ENCODE data around the gene WDFY3.
"Not testable (repeated sequence)": the region's sequence is repeated elsewhere in the genome, so short reads cannot be mapped to it uniquely, and the experiment has no call there.

Gene WDFY3

GRCh38 chr4:84699001-84699671 is 267.4 kb downstream of the WDFY3 start:
- FAIRE-seq = no peak

- no peak for FAIRE-seq
Measured at GRCh38 chr4:84697615-84698201, 268.8 kb downstream of the WDFY3 start.

GRCh38 chr4:84697159-84697558 is 269.3 kb downstream of the WDFY3 start:
- peak; percentile 48 for FAIRE-seq

- FAIRE-seq = no peak
Measured at GRCh38 chr4:84691800-84692199, 274.7 kb downstream of the WDFY3 start.

- no peak for FAIRE-seq
Measured at GRCh38 chr4:84691170-84691691, 275.3 kb downstream of the WDFY3 start.

- no peak for FAIRE-seq
Measured at GRCh38 chr4:84690481-84690880, 276.0 kb downstream of the WDFY3 start.

GRCh38 chr4:84689197-84689596 is 277.3 kb downstream of the WDFY3 start:
- FAIRE-seq = no peak

- no peak for FAIRE-seq
Measured at GRCh38 chr4:84688605-84689004, 277.9 kb downstream of the WDFY3 start.

GRCh38 chr4:84685105-84685504 is 281.4 kb downstream of the WDFY3 start:
- FAIRE-seq = no peak

GRCh38 chr4:84684361-84684760 is 282.1 kb downstream of the WDFY3 start:
- FAIRE-seq = no peak

- FAIRE-seq = no peak
Measured at GRCh38 chr4:84683064-84683850, 283.2 kb downstream of the WDFY3 start.

GRCh38 chr4:84682661-84683060 is 283.8 kb downstream of the WDFY3 start:
- not testable (repeated sequence) for FAIRE-seq

GRCh38 chr4:84681486-84682274 is 284.8 kb downstream of the WDFY3 start:
- FAIRE-seq = no peak

- FAIRE-seq = no peak
Measured at GRCh38 chr4:84680956-84681355, 285.5 kb downstream of the WDFY3 start.

GRCh38 chr4:84678976-84679744 is 287.3 kb downstream of the WDFY3 start:
- no peak for FAIRE-seq

GRCh38 chr4:84677995-84678394 is 288.5 kb downstream of the WDFY3 start:
- FAIRE-seq = no peak

- FAIRE-seq = no peak
Measured at GRCh38 chr4:84677093-84677492, 289.4 kb downstream of the WDFY3 start.

GRCh38 chr4:84673475-84674240 is 292.8 kb downstream of the WDFY3 start:
- no peak for FAIRE-seq

- FAIRE-seq = no peak
Measured at GRCh38 chr4:84672177-84672576, 294.3 kb downstream of the WDFY3 start.

- no peak for FAIRE-seq
Measured at GRCh38 chr4:84669201-84669600, 297.3 kb downstream of the WDFY3 start.

GRCh38 chr4:84666439-84666838 is 300.1 kb downstream of the WDFY3 start:
- no peak for FAIRE-seq
